ENCODE data around the gene HES6.

HES6 gene

GRCh38 chr2:238286551-238286950 is 46.7 kb upstream of the HES6 start (continued):
- no peak for TF ChIP-seq ZNF518A (tag by site-specific recombination; conservative IDR thresholded peaks at IDR 0.05; ENCODE audit: low read depth)
- no peak for TF ChIP-seq BCL11A (tag by site-specific recombination; IDR thresholded peaks at IDR 0.05; ENCODE audit: low read depth)
- TF ChIP-seq MZF1 (tag by site-specific recombination; IDR thresholded peaks at IDR 0.05; ENCODE audit: borderline replicate concordance), result no peak
- no peak for TF ChIP-seq ZNF624 (tag by site-specific recombination; IDR thresholded peaks at IDR 0.05)
- no peak for TF ChIP-seq ZNF266 (tag by site-specific recombination; IDR thresholded peaks at IDR 0.05; ENCODE audit: low read depth)
- no peak for TF ChIP-seq ZNF133 (tag by site-specific recombination; IDR thresholded peaks at IDR 0.05)
- no peak for TF ChIP-seq TCF7L2 (IDR thresholded peaks at IDR 0.05; ENCODE audit: borderline replicate concordance, low read depth, low read length)

GRCh38 chr2:238286095-238286494 is 46.3 kb upstream of the HES6 start:
- TF ChIP-seq ZNF473 (tag by site-specific recombination; IDR thresholded peaks at IDR 0.05) (no peak), ZNF133 (tag by site-specific recombination; IDR thresholded peaks at IDR 0.05) (no peak), KLF7 (tag by site-specific recombination; IDR thresholded peaks at IDR 0.05; ENCODE audit: borderline replicate concordance) (no peak), ATF2 (tag by site-specific recombination; IDR thresholded peaks at IDR 0.05; ENCODE audit: low read depth) (no peak), ZNF629 (tag by site-specific recombination; IDR thresholded peaks at IDR 0.05) (0 out of 2 replicates have a peak, but pooled peaks have one; percentile 0), AEBP2 (tag by site-specific recombination; IDR thresholded peaks at IDR 0.05; ENCODE audit: borderline replicate concordance) (no peak), ZNF341 (tag by site-specific recombination; IDR thresholded peaks at IDR 0.05; ENCODE audit: low read depth) (peak; percentile 3; the same call in 1 of the 2 replicates), ZNF426 (tag by site-specific recombination; IDR thresholded peaks at IDR 0.05) (no peak)
- ChIA-PET CTCF (interaction anchor here (0.7 to 1.4 kb wide), 2 partner anchors 23 to 185 kb away, joined by 3 to 5 read pairs; no protein-coding TSS in a partner anchor), POLR2A (no interaction called here)
- no peak overlapping the region for H3K4me3 ChIP-seq (ENCODE audit: low read depth, low read length)
- no peaks in the 10 kb centered on the region for H3K36me3 ChIP-seq (ENCODE audit: control insufficient read depth in 2 of 2, insufficient read depth in 1 of 2, low read length in 2 of 2)
- H3K4me1 ChIP-seq (ENCODE audit: control insufficient read depth, insufficient read depth, low read length), result peaks cover 16% of the 10 kb centered on the region
- H3K27ac ChIP-seq (ENCODE audit: extremely low read depth, low read depth, low read length), result peak overlapping the region; percentile 32
- H3K9me3 ChIP-seq (ENCODE audit: control insufficient read depth, insufficient read depth, low read depth, low read length), result no peaks in the 10 kb centered on the region

GRCh38 chr2:238285653-238286082 is 45.8 kb upstream of the HES6 start:
- ChIA-PET POLR2A (no interaction called here), CTCF (interaction anchor here (0.6 to 1.4 kb wide), 4 partner anchors 18 to 184 kb away, joined by 3 to 5 read pairs (median 3); no protein-coding TSS in a partner anchor)
- Histone ChIP-seq H3K9me3 (ENCODE audit: control insufficient read depth, insufficient read depth, low read depth, low read length) (no peaks in the 10 kb centered on the region), H3K36me3 (ENCODE audit: control insufficient read depth in 2 of 2, insufficient read depth in 1 of 2, low read length in 2 of 2) (no peaks in the 10 kb centered on the region), H3K4me1 (ENCODE audit: control insufficient read depth, insufficient read depth, low read length) (peaks cover 16% of the 10 kb centered on the region), H3K4me3 (ENCODE audit: low read depth, low read length) (no peak overlapping the region), H3K27ac (ENCODE audit: extremely low read depth, low read depth, low read length) (no peak overlapping the region; the same call in 1 of the 2 replicates)
- no peak for TF ChIP-seq ZNF692 (tag by site-specific recombination; IDR thresholded peaks at IDR 0.05)
- peak; percentile 30; the same call in 1 of the 2 replicates for TF ChIP-seq ZNF600 (tag by site-specific recombination; IDR thresholded peaks at IDR 0.05)
- peak; percentile 13; the same call in 1 of the 2 replicates for TF ChIP-seq ZBTB8A (tag by site-specific recombination; IDR thresholded peaks at IDR 0.05)
- peak; percentile 65; the same call in 1 of the 2 replicates for TF ChIP-seq ZNF2 (tag by site-specific recombination; IDR thresholded peaks at IDR 0.05)
- TF ChIP-seq ZNF449 (tag by site-specific recombination; IDR thresholded peaks at IDR 0.05), result peak; percentile 60; the same call in 1 of the 2 replicates
- TF ChIP-seq ZNF513 (tag by site-specific recombination; IDR thresholded peaks at IDR 0.05), result no peak
